ENCODE results near the gene FRRS1.

The FRRS1 gene

DNA sequence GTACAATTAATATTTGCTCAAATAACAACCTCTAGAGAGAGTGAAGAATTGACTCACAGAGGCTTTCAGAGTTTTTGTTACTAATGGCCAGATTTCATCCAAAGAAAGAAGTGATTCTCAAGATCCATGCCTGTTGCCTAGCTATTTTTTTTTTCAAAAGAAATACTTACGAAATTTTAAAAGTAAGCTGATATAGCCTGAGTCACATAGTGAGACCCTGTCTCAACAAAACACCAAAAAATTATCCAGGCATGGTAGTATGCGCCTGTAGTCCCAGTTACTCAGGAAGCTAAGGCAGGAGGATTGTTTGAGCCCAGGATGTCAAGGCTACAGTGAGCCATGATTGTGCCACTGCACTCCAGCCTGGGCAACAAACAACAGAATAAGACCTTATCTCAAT lies 105.9 kb downstream of the FRRS1 start:
- no peak overlapping the region for H3K4me3 ChIP-seq (ENCODE audit: low read length)
- no peak overlapping the region for H3K27ac ChIP-seq (ENCODE audit: low read length)
- H3K27me3 ChIP-seq (ENCODE audit: control insufficient read depth, insufficient read depth, low read length): no peaks in the 10 kb centered on the region
- no peak overlapping the region for H3K9ac ChIP-seq (ENCODE audit: low read length)
- no peaks in the 10 kb centered on the region for H3K4me1 ChIP-seq (ENCODE audit: control insufficient read depth, low read depth, low read length)
- no peaks in the 10 kb centered on the region for H3K9me3 ChIP-seq (ENCODE audit: control insufficient read depth, low read depth, low read length)
- no peaks in the 10 kb centered on the region for H3K36me3 ChIP-seq (ENCODE audit: control insufficient read depth, low read depth, low read length)

DNA sequence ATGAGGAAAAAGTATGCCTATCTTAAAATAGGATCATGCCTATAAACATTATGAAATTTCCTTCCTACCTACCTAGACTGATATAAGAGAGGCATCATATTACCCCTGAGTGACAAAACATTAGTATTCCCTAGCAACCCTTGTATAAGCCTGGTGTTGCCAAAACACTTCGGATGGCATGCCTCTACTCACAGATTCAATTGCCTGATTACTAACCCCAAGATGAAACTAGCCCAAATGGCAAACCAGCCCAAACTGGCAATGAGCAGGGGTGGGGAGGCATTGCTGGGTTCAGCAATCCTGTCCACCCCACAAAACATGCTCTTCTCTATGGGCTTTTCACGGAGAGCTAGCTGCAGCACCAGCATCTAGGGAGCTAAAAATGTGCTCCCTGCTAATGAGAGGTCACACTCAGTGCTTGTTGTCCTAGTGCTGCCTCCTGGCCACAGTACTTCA lies 106.7 kb downstream of the FRRS1 start:
- no peak overlapping the region for H3K4me3 ChIP-seq (ENCODE audit: low read length)
- no peak overlapping the region for H3K27ac ChIP-seq (ENCODE audit: low read length)
- H3K4me1 ChIP-seq (ENCODE audit: control insufficient read depth, low read depth, low read length): no peaks in the 10 kb centered on the region
- H3K27me3 ChIP-seq (ENCODE audit: control insufficient read depth, insufficient read depth, low read length): no peaks in the 10 kb centered on the region
- H3K9ac ChIP-seq (ENCODE audit: low read length): no peak overlapping the region
- H3K36me3 ChIP-seq (ENCODE audit: control insufficient read depth, low read depth, low read length): no peaks in the 10 kb centered on the region
- no peaks in the 10 kb centered on the region for H3K9me3 ChIP-seq (ENCODE audit: control insufficient read depth, low read depth, low read length)

Measured in iPS-18a (cell line).